Astrocyte (in vitro differentiated cells and primary cell): Measurements from ENCODE around the gene GRIK3. TPM values are rescaled to one million over a fixed set of nuclear protein-coding genes. Genes with fewer than 3 reads are reported as not detected.

Experiments
- DNase-seq: peaks from one replicate; pipeline ENCODE4 v3.0.0-alpha.2; 2010; ENCODE audit warnings: low read depth
- FAIRE-seq: peaks from 2 replicates; lab custom pipeline; 2011; peaks lifted over from hg19 to GRCh38; lab: Jason Lieb, UNC
- H2AFZ ChIP-seq: 2 replicates; pipeline ENCODE4 v1.6.0; 2012; ENCODE audit warnings: low read depth, low read length, inconsistent platforms
- H3K27ac ChIP-seq: 2 replicates; pipeline ENCODE4 v1.5.1; 2011; ENCODE audit warnings: low read depth, low read length, inconsistent platforms
- H3K27me3 ChIP-seq: 2 replicates; pipeline ENCODE4 v1.6.0; 2011; ENCODE audit warnings: low read length, inconsistent platforms; ENCODE audit not compliant: insufficient read depth
- H3K36me3 ChIP-seq: 2 replicates; pipeline ENCODE4 v1.5.1; 2011; ENCODE audit warnings: low read length, inconsistent platforms; ENCODE audit not compliant: insufficient read depth
- H3K4me1 ChIP-seq: 2 replicates; pipeline ENCODE4 v1.5.1; 2011; ENCODE audit warnings: low read length, inconsistent platforms; ENCODE audit not compliant: insufficient read depth
- H3K4me2 ChIP-seq: 2 replicates; pipeline ENCODE4 v1.6.0; 2012; ENCODE audit warnings: low read length, inconsistent platforms
- H3K4me3 ChIP-seq: 2 replicates; pipeline ENCODE4 v1.5.1; 2011; ENCODE audit warnings: low read depth, mild to moderate bottlenecking, low read length, inconsistent platforms; ENCODE audit not compliant: insufficient read depth
- H3K79me2 ChIP-seq: 2 replicates; pipeline ENCODE4 v1.6.0; 2012; ENCODE audit warnings: mild to moderate bottlenecking, low read length, inconsistent platforms; ENCODE audit not compliant: insufficient read depth
- H3K9ac ChIP-seq: 2 replicates; pipeline ENCODE4 v1.6.0; 2012; ENCODE audit warnings: mild to moderate bottlenecking, low read length, inconsistent platforms
- H3K9me3 ChIP-seq: 2 replicates; pipeline ENCODE4 v1.5.1; 2012; ENCODE audit warnings: low read depth, mild to moderate bottlenecking, low read length, inconsistent platforms; ENCODE audit not compliant: insufficient read depth
- H4K20me1 ChIP-seq: 2 replicates; pipeline ENCODE4 v1.6.0; 2012; ENCODE audit warnings: low read length, inconsistent platforms; ENCODE audit not compliant: insufficient read depth
- H3K27ac Mint-ChIP-seq: one replicate; pipeline ENCODE4 v1.8.0; 2021; ENCODE audit warnings: mild to moderate bottlenecking, mixed read lengths; ENCODE audit not compliant: unreplicated experiment
- H3K27me3 Mint-ChIP-seq: one replicate; pipeline ENCODE4 v1.8.0; 2021; ENCODE audit warnings: low read depth, mixed read lengths; ENCODE audit not compliant: unreplicated experiment
- H3K36me3 Mint-ChIP-seq: one replicate; pipeline ENCODE4 v1.8.0; 2021; ENCODE audit warnings: low read depth, mixed read lengths; ENCODE audit not compliant: unreplicated experiment
- H3K4me1 Mint-ChIP-seq: one replicate; pipeline ENCODE4 v1.8.0; 2021; ENCODE audit warnings: low read depth, mixed read lengths; ENCODE audit not compliant: unreplicated experiment
- H3K4me3 Mint-ChIP-seq: one replicate; pipeline ENCODE4 v1.8.0; 2021; ENCODE audit warnings: mild to moderate bottlenecking, moderate library complexity, mixed read lengths; ENCODE audit not compliant: unreplicated experiment
- H3K9me3 Mint-ChIP-seq: one replicate; pipeline ENCODE4 v1.8.0; 2021; ENCODE audit warnings: mild to moderate bottlenecking, mixed read lengths; ENCODE audit not compliant: unreplicated experiment
- CTCF ChIP-seq: IDR thresholded peaks from 2 replicates; pipeline ENCODE4 v1.5.1; 2011; ENCODE audit warnings: low read depth, mild to moderate bottlenecking, inconsistent platforms, low read length, moderate library complexity; ENCODE audit not compliant: insufficient read depth
- EZH2 ChIP-seq: IDR thresholded peaks from 2 replicates; pipeline ENCODE4 v1.6.1; 2012; ENCODE audit warnings: mild to moderate bottlenecking, low read length, inconsistent platforms; ENCODE audit not compliant: insufficient read depth
- total RNA-seq: library from RNA; stranded (reverse); gene quantifications from 2 replicates; pipeline ENCODE4 v1.2.1, GENCODE V29; 2021

Gene GRIK3
- total RNA-seq, 1 donor from 2014 or later, result 0.16 TPM

- Histone ChIP-seq H4K20me1 (no peaks in the 10 kb centered on the region), H3K4me1 (no peaks in the 10 kb centered on the region), H3K36me3 (no peaks in the 10 kb centered on the region), H3K27ac (no peak overlapping the region), H3K4me3 (no peak overlapping the region), H3K27me3 (no peaks in the 10 kb centered on the region), H3K9me3 (no peaks in the 10 kb centered on the region), H2AFZ (no peak overlapping the region), H3K79me2 (no peaks in the 10 kb centered on the region), H3K9ac (no peak overlapping the region), H3K4me2 (no peak overlapping the region)
- peaks cover 66% of the 10 kb centered on the region for H3K27me3 Mint-ChIP-seq
- DNase-seq (no peak), FAIRE-seq (no peak)
- H3K9me3 Mint-ChIP-seq, result peaks cover 2% of the 10 kb centered on the region
- H3K27ac Mint-ChIP-seq, result no peak overlapping the region
- H3K36me3 Mint-ChIP-seq, result no peaks in the 10 kb centered on the region
- H3K4me1 Mint-ChIP-seq, result no peaks in the 10 kb centered on the region
- no peak for TF ChIP-seq EZH2
- TF ChIP-seq CTCF, result no peak
- H3K4me3 Mint-ChIP-seq, result no peak overlapping the region
Measured at GRCh38 chr1:36913016-36913415, 121.3 kb downstream of the GRIK3 start.

GRCh38 chr1:36912365-36912865, 121.9 kb downstream of the GRIK3 start:
- H3K4me3 Mint-ChIP-seq, result no peak overlapping the region
- H3K27ac ChIP-seq, result no peak overlapping the region
- no peaks in the 10 kb centered on the region for H3K36me3 ChIP-seq
- peaks cover 4% of the 10 kb centered on the region for H3K9me3 Mint-ChIP-seq
- H3K4me1 Mint-ChIP-seq, result no peaks in the 10 kb centered on the region
- no peaks in the 10 kb centered on the region for H3K4me1 ChIP-seq
- no peak for DNase-seq
- no peaks in the 10 kb centered on the region for H3K27me3 ChIP-seq
- H4K20me1 ChIP-seq, result no peaks in the 10 kb centered on the region
- no peaks in the 10 kb centered on the region for H3K79me2 ChIP-seq
- no peak for TF ChIP-seq EZH2
- no peak for TF ChIP-seq CTCF
- H3K36me3 Mint-ChIP-seq, result no peaks in the 10 kb centered on the region
- FAIRE-seq, result no peak
- peaks cover 66% of the 10 kb centered on the region for H3K27me3 Mint-ChIP-seq
- H3K9ac ChIP-seq, result no peak overlapping the region
- no peaks in the 10 kb centered on the region for H3K9me3 ChIP-seq
- no peak overlapping the region for H3K4me2 ChIP-seq
- H3K4me3 ChIP-seq, result no peak overlapping the region
- H3K27ac Mint-ChIP-seq, result no peak overlapping the region
- H2AFZ ChIP-seq, result no peak overlapping the region

- no peaks in the 10 kb centered on the region for H3K27me3 ChIP-seq
- DNase-seq, result no peak
- no peak overlapping the region for H3K4me3 Mint-ChIP-seq
Measured at GRCh38 chr1:36911561-36912364, 122.6 kb downstream of the GRIK3 start.

More at GRCh38 chr1:36911561-36912364, 122.6 kb downstream of the GRIK3 start:
- no peak for TF ChIP-seq CTCF
- no peak for TF ChIP-seq EZH2
- no peak overlapping the region for H3K4me2 ChIP-seq
- Mint-ChIP-seq H3K9me3 (peaks cover 3% of the 10 kb centered on the region), H3K36me3 (no peaks in the 10 kb centered on the region), H3K4me1 (no peaks in the 10 kb centered on the region), H3K27ac (no peak overlapping the region), H3K27me3 (peaks cover 61% of the 10 kb centered on the region)
- FAIRE-seq, result no peak
- no peak overlapping the region for H3K27ac ChIP-seq
- H2AFZ ChIP-seq, result no peak overlapping the region
- H3K79me2 ChIP-seq, result no peaks in the 10 kb centered on the region
- H3K4me3 ChIP-seq, result no peak overlapping the region
- H3K36me3 ChIP-seq, result no peaks in the 10 kb centered on the region
- no peaks in the 10 kb centered on the region for H4K20me1 ChIP-seq
- H3K9ac ChIP-seq, result no peak overlapping the region
- no peaks in the 10 kb centered on the region for H3K4me1 ChIP-seq
- H3K9me3 ChIP-seq, result no peaks in the 10 kb centered on the region
